HepG2 (cell line): ENCODE measurements around the gene PTPRN. TPM values are rescaled to one million over a fixed set of nuclear protein-coding genes. Genes with fewer than 3 reads are reported as not detected.

Experiments
- CHD2 ChIP-seq: IDR thresholded peaks from 2 replicates; pipeline ENCODE4 v1.6.1; 2011; ENCODE audit warnings: low read depth, low read length, improper control_type of control experiment
- FOSL2 ChIP-seq: sonication (generic); formaldehyde crosslinking; IDR thresholded peaks from 2 replicates; pipeline ENCODE4 v1.4.0; 2020; ENCODE audit warnings: missing genetic modification reagents
- HDAC1 ChIP-seq: sonication (generic); formaldehyde crosslinking; IDR thresholded peaks from 2 replicates; pipeline ENCODE4 v1.5.1; 2020; ENCODE audit warnings: mild to moderate bottlenecking, missing genetic modification reagents
- KDM3A ChIP-seq: IDR thresholded peaks from 2 replicates; pipeline ENCODE4 v1.6.1; 2018; ENCODE audit warnings: low read depth, missing compliant biosample characterization
- NBN ChIP-seq: fragments of 450-650 bp; conservative IDR thresholded peaks from 2 replicates; pipeline ENCODE4 v1.6.1; 2017
- PCBP2 ChIP-seq: fragments of 200-400 bp; formaldehyde crosslinking; optimal IDR thresholded peaks from 2 replicates; pipeline ENCODE3; 2018; ENCODE audit warnings: low read length, low read depth; ENCODE audit not compliant: poor library complexity, severe bottlenecking
- POGZ ChIP-seq: sonication (generic); formaldehyde crosslinking; IDR thresholded peaks from 2 replicates; pipeline ENCODE4 v1.4.0; 2020; ENCODE audit warnings: mild to moderate bottlenecking, missing genetic modification reagents
- RBM22 ChIP-seq: fragments of 200-400 bp; formaldehyde crosslinking; optimal IDR thresholded peaks from 2 replicates; pipeline ENCODE3; 2017; ENCODE audit warnings: mild to moderate bottlenecking, low read length, moderate library complexity
- RFX5 ChIP-seq: IDR thresholded peaks from 2 replicates; pipeline ENCODE4 v1.6.1; 2011; ENCODE audit warnings: low read depth, low read length, improper control_type of control experiment
- SAP130 ChIP-seq: IDR thresholded peaks from 2 replicates; pipeline ENCODE4 v1.6.1; 2016; ENCODE audit warnings: low read depth
- SUZ12 ChIP-seq: fragments of 150-350 bp; IDR thresholded peaks from 2 replicates; pipeline ENCODE4 v1.6.1; 2014; ENCODE audit warnings: low read depth, low read length
- TCF12 ChIP-seq, 2 experiments: fragments of 450-650 bp in 1 of 2; sonication (generic) in 1 of 2; formaldehyde crosslinking in 1 of 2; IDR thresholded peaks; 2 replicates each; pipeline versions ENCODE4 v1.6.1 to v1.8.0; 2017 to 2022; ENCODE audit warnings: antibody characterized with exemption in 1 of 2, mild to moderate bottlenecking in 1 of 2, missing genetic modification reagents in 1 of 2, moderate library complexity in 1 of 2
- TCF7 ChIP-seq: sonication (generic); IDR thresholded peaks from 2 replicates; pipeline ENCODE4 v1.6.1; 2016; ENCODE audit warnings: antibody characterized with exemption, low read depth
- TEAD3 ChIP-seq: optimal IDR thresholded peaks from 2 replicates; pipeline ENCODE3; 2016; ENCODE audit warnings: borderline replicate concordance
- ZKSCAN8 ChIP-seq: IDR thresholded peaks from 2 replicates; pipeline ENCODE4 v1.6.1; 2016; ENCODE audit warnings: borderline replicate concordance, missing genetic modification reagents, missing compliant biosample characterization
- ZMYM3 ChIP-seq: sonication (generic); formaldehyde crosslinking; IDR thresholded peaks from 2 replicates; pipeline ENCODE4 v1.5.1; 2020; ENCODE audit warnings: mild to moderate bottlenecking, missing genetic modification reagents
- ZNF12 ChIP-seq: sonication (generic); formaldehyde crosslinking; IDR thresholded peaks from 2 replicates; pipeline ENCODE4 v1.5.0; 2020; ENCODE audit warnings: missing genetic modification reagents
- ZNF230 ChIP-seq: sonication (generic); formaldehyde crosslinking; IDR thresholded peaks from 2 replicates; pipeline ENCODE4 v1.4.0; 2020; ENCODE audit warnings: mild to moderate bottlenecking, missing genetic modification reagents
- ZNF335 ChIP-seq: sonication (generic); formaldehyde crosslinking; IDR thresholded peaks from 2 replicates; pipeline ENCODE4 v1.4.0; 2020; ENCODE audit warnings: missing genetic modification reagents
- ZNF839 ChIP-seq: sonication (generic); formaldehyde crosslinking; IDR thresholded peaks from 2 replicates; pipeline ENCODE4 v1.4.0; 2020; ENCODE audit warnings: missing genetic modification reagents, mild to moderate bottlenecking, borderline replicate concordance
- polyA plus RNA-seq, 8 experiments: library from polyadenylated mRNA; depleted of rRNA in 3 of 8; stranded (reverse) in 7 of 8; unstranded in 1 of 8; fragments of >200 nt; fragmentation: Illumina TruSeq in 4 of 8; extraction: Trizol in 4 of 8; gene quantifications; 2 replicates each; pipeline versions ENCODE4 v1.2.1 to v1.2.3, GENCODE V29; 2011 to 2016; ENCODE audit warnings: low read depth in 4 of 8, missing spikeins in 1 of 8, mixed read lengths in 1 of 8; ENCODE audit not compliant: insufficient read depth in 1 of 8
- total RNA-seq, 5 experiments: library from RNA; depleted of rRNA; stranded (reverse); fragments of >200 nt; fragmentation: Illumina TruSeq; extraction: Trizol; gene quantifications; 2 replicates each; pipeline ENCODE4 v1.2.3, GENCODE V29; 2016; ENCODE audit warnings: low read depth in 1 of 5
- TF ChIP-seq, protein P1 (sequence below): sonication (generic); formaldehyde crosslinking; IDR thresholded peaks from 2 replicates; pipeline ENCODE4 v1.4.0; 2020; ENCODE audit warnings: missing genetic modification reagents
- TF ChIP-seq, protein P2 (sequence below): sonication (generic); formaldehyde crosslinking; IDR thresholded peaks from 2 replicates; pipeline ENCODE4 v1.4.0; 2020; ENCODE audit warnings: missing genetic modification reagents, borderline replicate concordance
- TF ChIP-seq, protein P3 (sequence below): sonication (generic); formaldehyde crosslinking; IDR thresholded peaks from 2 replicates; pipeline ENCODE4 v1.5.1; 2020; ENCODE audit warnings: mild to moderate bottlenecking, moderate library complexity, missing genetic modification reagents
- TF ChIP-seq, protein P4 (sequence below): sonication (generic); formaldehyde crosslinking; IDR thresholded peaks from 2 replicates; pipeline ENCODE4 v1.8.0; 2022; ENCODE audit warnings: mild to moderate bottlenecking, missing genetic modification reagents; ENCODE audit not compliant: insufficient replicate concordance

PTPRN gene
- total and polyA plus RNA-seq, 2 of the 13 experiments (the other 11 are each of a cell fraction or from before 2014, with no cell fraction given) = 0.26 TPM; not detected in 1

DNA sequence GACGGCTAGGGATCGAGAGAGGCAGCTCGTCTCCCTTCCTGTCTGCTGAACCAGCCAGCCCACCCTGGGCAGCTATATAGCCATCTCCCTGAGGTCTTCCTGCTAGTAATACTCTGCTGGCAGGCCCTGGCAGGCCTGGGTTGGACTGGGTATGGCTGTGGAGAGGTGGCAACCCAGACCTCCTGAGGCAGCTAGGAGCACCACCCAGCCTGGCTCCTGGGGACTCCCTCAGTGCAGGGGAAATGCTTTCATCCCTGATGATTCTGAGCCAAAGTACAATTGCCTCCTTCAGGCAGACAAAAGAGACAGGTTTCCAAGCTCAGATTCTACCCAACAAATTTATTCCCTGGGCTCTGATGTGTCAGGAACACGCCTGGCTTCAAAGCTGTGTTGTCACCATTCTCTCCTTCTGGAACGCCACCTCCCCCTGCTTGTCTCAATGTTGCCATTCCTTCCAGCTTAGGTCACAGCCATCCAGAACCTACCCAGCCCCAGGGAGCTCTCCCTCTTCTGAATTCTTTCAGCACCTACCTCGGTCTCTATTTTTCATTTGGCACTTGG, 34.8 kb downstream of the PTPRN start (continued):
- TF ChIP-seq RFX5 = no peak
- TF ChIP-seq, protein P1, sequence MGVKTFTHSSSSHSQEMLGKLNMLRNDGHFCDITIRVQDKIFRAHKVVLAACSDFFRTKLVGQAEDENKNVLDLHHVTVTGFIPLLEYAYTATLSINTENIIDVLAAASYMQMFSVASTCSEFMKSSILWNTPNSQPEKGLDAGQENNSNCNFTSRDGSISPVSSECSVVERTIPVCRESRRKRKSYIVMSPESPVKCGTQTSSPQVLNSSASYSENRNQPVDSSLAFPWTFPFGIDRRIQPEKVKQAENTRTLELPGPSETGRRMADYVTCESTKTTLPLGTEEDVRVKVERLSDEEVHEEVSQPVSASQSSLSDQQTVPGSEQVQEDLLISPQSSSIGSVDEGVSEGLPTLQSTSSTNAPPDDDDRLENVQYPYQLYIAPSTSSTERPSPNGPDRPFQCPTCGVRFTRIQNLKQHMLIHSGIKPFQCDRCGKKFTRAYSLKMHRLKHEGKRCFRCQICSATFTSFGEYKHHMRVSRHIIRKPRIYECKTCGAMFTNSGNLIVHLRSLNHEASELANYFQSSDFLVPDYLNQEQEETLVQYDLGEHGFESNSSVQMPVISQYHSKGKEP = no peak
- TF ChIP-seq TCF7 = 0 out of 2 replicates have a peak, but pooled peaks have one; percentile 23
- no peak for TF ChIP-seq SUZ12
- no peak for TF ChIP-seq ZKSCAN8 (CRISPR knock-in tag)
- no peak for TF ChIP-seq PCBP2
- 0 out of 2 replicates have a peak, but pooled peaks have one; percentile 39 for TF ChIP-seq ZNF335
- TF ChIP-seq CHD2 = no peak
- no peak for TF ChIP-seq KDM3A (CRISPR knock-in tag)
- no peak for TF ChIP-seq HDAC1 (CRISPR knock-in tag)
- no peak for TF ChIP-seq NBN
- TF ChIP-seq TCF12 (IDR thresholded peaks at IDR 0.05) = no peak
- TF ChIP-seq TCF12 (CRISPR knock-in tag; IDR thresholded peaks at IDR 0.05) = no peak
- TF ChIP-seq, protein P2, sequence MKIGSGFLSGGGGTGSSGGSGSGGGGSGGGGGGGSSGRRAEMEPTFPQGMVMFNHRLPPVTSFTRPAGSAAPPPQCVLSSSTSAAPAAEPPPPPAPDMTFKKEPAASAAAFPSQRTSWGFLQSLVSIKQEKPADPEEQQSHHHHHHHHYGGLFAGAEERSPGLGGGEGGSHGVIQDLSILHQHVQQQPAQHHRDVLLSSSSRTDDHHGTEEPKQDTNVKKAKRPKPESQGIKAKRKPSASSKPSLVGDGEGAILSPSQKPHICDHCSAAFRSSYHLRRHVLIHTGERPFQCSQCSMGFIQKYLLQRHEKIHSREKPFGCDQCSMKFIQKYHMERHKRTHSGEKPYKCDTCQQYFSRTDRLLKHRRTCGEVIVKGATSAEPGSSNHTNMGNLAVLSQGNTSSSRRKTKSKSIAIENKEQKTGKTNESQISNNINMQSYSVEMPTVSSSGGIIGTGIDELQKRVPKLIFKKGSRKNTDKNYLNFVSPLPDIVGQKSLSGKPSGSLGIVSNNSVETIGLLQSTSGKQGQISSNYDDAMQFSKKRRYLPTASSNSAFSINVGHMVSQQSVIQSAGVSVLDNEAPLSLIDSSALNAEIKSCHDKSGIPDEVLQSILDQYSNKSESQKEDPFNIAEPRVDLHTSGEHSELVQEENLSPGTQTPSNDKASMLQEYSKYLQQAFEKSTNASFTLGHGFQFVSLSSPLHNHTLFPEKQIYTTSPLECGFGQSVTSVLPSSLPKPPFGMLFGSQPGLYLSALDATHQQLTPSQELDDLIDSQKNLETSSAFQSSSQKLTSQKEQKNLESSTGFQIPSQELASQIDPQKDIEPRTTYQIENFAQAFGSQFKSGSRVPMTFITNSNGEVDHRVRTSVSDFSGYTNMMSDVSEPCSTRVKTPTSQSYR (CRISPR knock-in tag) = 0 out of 2 replicates have a peak, but pooled peaks have one; percentile 24
- TF ChIP-seq SAP130 (CRISPR knock-in tag) = 0 out of 2 replicates have a peak, but pooled peaks have one; percentile 39
- TF ChIP-seq, protein P3, sequence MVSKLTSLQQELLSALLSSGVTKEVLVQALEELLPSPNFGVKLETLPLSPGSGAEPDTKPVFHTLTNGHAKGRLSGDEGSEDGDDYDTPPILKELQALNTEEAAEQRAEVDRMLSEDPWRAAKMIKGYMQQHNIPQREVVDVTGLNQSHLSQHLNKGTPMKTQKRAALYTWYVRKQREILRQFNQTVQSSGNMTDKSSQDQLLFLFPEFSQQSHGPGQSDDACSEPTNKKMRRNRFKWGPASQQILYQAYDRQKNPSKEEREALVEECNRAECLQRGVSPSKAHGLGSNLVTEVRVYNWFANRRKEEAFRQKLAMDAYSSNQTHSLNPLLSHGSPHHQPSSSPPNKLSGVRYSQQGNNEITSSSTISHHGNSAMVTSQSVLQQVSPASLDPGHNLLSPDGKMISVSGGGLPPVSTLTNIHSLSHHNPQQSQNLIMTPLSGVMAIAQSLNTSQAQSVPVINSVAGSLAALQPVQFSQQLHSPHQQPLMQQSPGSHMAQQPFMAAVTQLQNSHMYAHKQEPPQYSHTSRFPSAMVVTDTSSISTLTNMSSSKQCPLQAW = 0 out of 2 replicates have a peak, but pooled peaks have one; percentile 24
- TF ChIP-seq ZMYM3 = no peak
- no peak for TF ChIP-seq ZNF230 (CRISPR knock-in tag)
- TF ChIP-seq POGZ = no peak
- no peak for TF ChIP-seq ZNF839 (CRISPR knock-in tag)
- peak; percentile 66 for TF ChIP-seq TEAD3 (CRISPR knock-in tag)
- TF ChIP-seq, protein P4, sequence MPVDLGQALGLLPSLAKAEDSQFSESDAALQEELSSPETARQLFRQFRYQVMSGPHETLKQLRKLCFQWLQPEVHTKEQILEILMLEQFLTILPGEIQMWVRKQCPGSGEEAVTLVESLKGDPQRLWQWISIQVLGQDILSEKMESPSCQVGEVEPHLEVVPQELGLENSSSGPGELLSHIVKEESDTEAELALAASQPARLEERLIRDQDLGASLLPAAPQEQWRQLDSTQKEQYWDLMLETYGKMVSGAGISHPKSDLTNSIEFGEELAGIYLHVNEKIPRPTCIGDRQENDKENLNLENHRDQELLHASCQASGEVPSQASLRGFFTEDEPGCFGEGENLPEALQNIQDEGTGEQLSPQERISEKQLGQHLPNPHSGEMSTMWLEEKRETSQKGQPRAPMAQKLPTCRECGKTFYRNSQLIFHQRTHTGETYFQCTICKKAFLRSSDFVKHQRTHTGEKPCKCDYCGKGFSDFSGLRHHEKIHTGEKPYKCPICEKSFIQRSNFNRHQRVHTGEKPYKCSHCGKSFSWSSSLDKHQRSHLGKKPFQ (CRISPR knock-in tag) = no peak
- no peak for TF ChIP-seq ZNF12 (CRISPR knock-in tag)
- TF ChIP-seq FOSL2 (CRISPR knock-in tag) = peak; percentile 44
- TF ChIP-seq RBM22 = no peak
